Dendritic cell treated with granulocyte-macrophage colony-stimulating factor and Interleukin-4, amounts not matched to agents 40 ng/mL and 50 ng/mL, for 4 days (primary cell): ENCODE measurements around the gene ANO10.
"Not testable (repeated sequence)": the region's sequence is repeated elsewhere in the genome, so short reads cannot be mapped to it uniquely, and the experiment has no call there.

Experiments
- H3K27ac Mint-ChIP-seq: one replicate; pipeline ENCODE4 v1.8.0; 2022; ENCODE audit warnings: mild to moderate bottlenecking, mixed read lengths
- H3K27me3 Mint-ChIP-seq: one replicate; pipeline ENCODE4 v1.8.0; 2022; ENCODE audit warnings: mild to moderate bottlenecking, mixed read lengths
- H3K36me3 Mint-ChIP-seq: one replicate; pipeline ENCODE4 v1.8.0; 2022; ENCODE audit warnings: low read depth, mixed read lengths
- H3K4me1 Mint-ChIP-seq: one replicate; pipeline ENCODE4 v1.8.0; 2022; ENCODE audit warnings: low read depth, mixed read lengths
- H3K4me3 Mint-ChIP-seq: one replicate; pipeline ENCODE4 v1.8.0; 2022; ENCODE audit warnings: mild to moderate bottlenecking, moderate library complexity, mixed read lengths
- H3K9me3 Mint-ChIP-seq: one replicate; pipeline ENCODE4 v1.8.0; 2022; ENCODE audit warnings: mixed read lengths
- intact Hi-C: fragments of 100-400 bp; cut with micrococcal nuclease; formaldehyde crosslinking; loops from one replicate; pipeline ENCODE4 v1.15.0; 2022

The ANO10 gene

GRCh38 chr3:43363621-43364266 lies 258.1 kb downstream of the ANO10 start:
- H3K36me3 Mint-ChIP-seq, result peaks cover 24% of the 10 kb centered on the region
- intact Hi-C loops, result no loop called here
- no peaks in the 10 kb centered on the region for H3K27me3 Mint-ChIP-seq
- no peak overlapping the region for H3K27ac Mint-ChIP-seq
- H3K9me3 Mint-ChIP-seq, result no peaks in the 10 kb centered on the region
- no peak overlapping the region for H3K4me3 Mint-ChIP-seq
- H3K4me1 Mint-ChIP-seq, result no peaks in the 10 kb centered on the region

GRCh38 chr3:43362961-43363360 lies 258.9 kb downstream of the ANO10 start:
- intact Hi-C loops, result no loop called here
- H3K27me3 Mint-ChIP-seq, result no peaks in the 10 kb centered on the region
- H3K27ac Mint-ChIP-seq, result no peak overlapping the region
- no peaks in the 10 kb centered on the region for H3K4me1 Mint-ChIP-seq
- H3K9me3 Mint-ChIP-seq, result no peaks in the 10 kb centered on the region
- H3K4me3 Mint-ChIP-seq, result no peak overlapping the region
- H3K36me3 Mint-ChIP-seq, result peaks cover 24% of the 10 kb centered on the region

GRCh38 chr3:43362183-43362582 lies 259.6 kb downstream of the ANO10 start:
- Mint-ChIP-seq H3K9me3 (peaks cover 5% of the 10 kb centered on the region), H3K27ac (no peak overlapping the region), H3K4me3 (no peak overlapping the region), H3K36me3 (peaks cover 24% of the 10 kb centered on the region), H3K27me3 (no peaks in the 10 kb centered on the region), H3K4me1 (no peaks in the 10 kb centered on the region)
- intact Hi-C loops, result no loop called here

- H3K4me3 Mint-ChIP-seq, result no peak overlapping the region
- H3K36me3 Mint-ChIP-seq, result peaks cover 18% of the 10 kb centered on the region
- peaks cover 14% of the 10 kb centered on the region for H3K9me3 Mint-ChIP-seq
- H3K27me3 Mint-ChIP-seq, result no peaks in the 10 kb centered on the region
- H3K27ac Mint-ChIP-seq, result no peak overlapping the region
- H3K4me1 Mint-ChIP-seq, result no peaks in the 10 kb centered on the region
- intact Hi-C loops, result no loop called here
Measured at GRCh38 chr3:43361077-43361476, 260.7 kb downstream of the ANO10 start.

- H3K36me3 Mint-ChIP-seq, result peaks cover 50% of the 10 kb centered on the region
- intact Hi-C loops, H3K27ac Mint-ChIP-seq, H3K4me3 Mint-ChIP-seq, H3K27me3 Mint-ChIP-seq, H3K4me1 Mint-ChIP-seq: not testable (repeated sequence)
- peaks cover 65% of the 10 kb centered on the region for H3K9me3 Mint-ChIP-seq
Measured at GRCh38 chr3:43356033-43356432, 265.8 kb downstream of the ANO10 start.

GRCh38 chr3:43353923-43354670 lies 267.7 kb downstream of the ANO10 start:
- Mint-ChIP-seq H3K36me3 (peaks cover 66% of the 10 kb centered on the region), H3K27ac (no peak overlapping the region), H3K4me1 (peaks cover 9% of the 10 kb centered on the region), H3K27me3 (no peaks in the 10 kb centered on the region), H3K4me3 (no peak overlapping the region), H3K9me3 (peaks cover 67% of the 10 kb centered on the region)
- intact Hi-C loops, result no loop called here

- H3K4me1 Mint-ChIP-seq, result peaks cover 9% of the 10 kb centered on the region
- H3K9me3 Mint-ChIP-seq, result peaks cover 67% of the 10 kb centered on the region
- H3K27me3 Mint-ChIP-seq, result no peaks in the 10 kb centered on the region
- H3K36me3 Mint-ChIP-seq, result peaks cover 73% of the 10 kb centered on the region
- H3K27ac Mint-ChIP-seq, result no peak overlapping the region
- intact Hi-C loops, result no loop called here
- H3K4me3 Mint-ChIP-seq, result no peak overlapping the region
Measured at GRCh38 chr3:43353393-43353792, 268.4 kb downstream of the ANO10 start.

GRCh38 chr3:43349716-43350115 lies 272.1 kb downstream of the ANO10 start:
- H3K27me3 Mint-ChIP-seq, result no peaks in the 10 kb centered on the region
- H3K27ac Mint-ChIP-seq, result no peak overlapping the region
- H3K4me3 Mint-ChIP-seq, result no peak overlapping the region
- H3K36me3 Mint-ChIP-seq, result peaks cover 97% of the 10 kb centered on the region
- peaks cover 48% of the 10 kb centered on the region for H3K9me3 Mint-ChIP-seq
- intact Hi-C loops, result no loop called here
- peaks cover 9% of the 10 kb centered on the region for H3K4me1 Mint-ChIP-seq

GRCh38 chr3:43348852-43349574 lies 272.8 kb downstream of the ANO10 start:
- Mint-ChIP-seq H3K9me3 (peaks cover 40% of the 10 kb centered on the region), H3K27ac (no peak overlapping the region), H3K4me1 (peaks cover 9% of the 10 kb centered on the region), H3K36me3 (peaks cover 97% of the 10 kb centered on the region), H3K4me3 (no peak overlapping the region), H3K27me3 (no peaks in the 10 kb centered on the region)
- intact Hi-C loops, result no loop called here

- H3K27ac Mint-ChIP-seq, result no peak overlapping the region
- H3K36me3 Mint-ChIP-seq, result peaks cover 97% of the 10 kb centered on the region
- H3K9me3 Mint-ChIP-seq, result peaks cover 34% of the 10 kb centered on the region
- no peak overlapping the region for H3K4me3 Mint-ChIP-seq
- H3K4me1 Mint-ChIP-seq, result peaks cover 9% of the 10 kb centered on the region
- intact Hi-C loops, result no loop called here
- H3K27me3 Mint-ChIP-seq, result no peaks in the 10 kb centered on the region
Measured at GRCh38 chr3:43348350-43348749, 273.5 kb downstream of the ANO10 start.

- peaks cover 9% of the 10 kb centered on the region for H3K4me1 Mint-ChIP-seq
Measured at GRCh38 chr3:43347774-43348173, 274.0 kb downstream of the ANO10 start.

GRCh38 chr3:43346978-43347749 lies 274.6 kb downstream of the ANO10 start:
- Mint-ChIP-seq H3K4me3 (no peak overlapping the region), H3K36me3 (peaks cover 97% of the 10 kb centered on the region), H3K27me3 (no peaks in the 10 kb centered on the region), H3K27ac (no peak overlapping the region), H3K9me3 (peaks cover 22% of the 10 kb centered on the region), H3K4me1 (peaks cover 9% of the 10 kb centered on the region)
- intact Hi-C loops, result no loop called here

More at GRCh38 chr3:43347774-43348173, 274.0 kb downstream of the ANO10 start:
- no peak overlapping the region for H3K4me3 Mint-ChIP-seq
- intact Hi-C loops, result no loop called here
- H3K36me3 Mint-ChIP-seq, result peaks cover 97% of the 10 kb centered on the region
- H3K9me3 Mint-ChIP-seq, result peaks cover 28% of the 10 kb centered on the region
- no peaks in the 10 kb centered on the region for H3K27me3 Mint-ChIP-seq
- H3K27ac Mint-ChIP-seq, result no peak overlapping the region

GRCh38 chr3:43345877-43346276 lies 275.9 kb downstream of the ANO10 start:
- H3K4me3 Mint-ChIP-seq, result no peak overlapping the region
- H3K27ac Mint-ChIP-seq, result no peak overlapping the region
- no peaks in the 10 kb centered on the region for H3K4me1 Mint-ChIP-seq
- no peaks in the 10 kb centered on the region for H3K27me3 Mint-ChIP-seq
- intact Hi-C loops, result no loop called here
- H3K9me3 Mint-ChIP-seq, result peaks cover 9% of the 10 kb centered on the region
- H3K36me3 Mint-ChIP-seq, result peaks cover 94% of the 10 kb centered on the region

GRCh38 chr3:43345246-43345645 lies 276.6 kb downstream of the ANO10 start:
- Mint-ChIP-seq H3K4me3 (no peak overlapping the region), H3K4me1 (no peaks in the 10 kb centered on the region), H3K27ac (no peak overlapping the region), H3K9me3 (peaks cover 8% of the 10 kb centered on the region), H3K27me3 (no peaks in the 10 kb centered on the region), H3K36me3 (peaks cover 97% of the 10 kb centered on the region)
- intact Hi-C loops, result no loop called here
